K562 (cell line): Measurements from ENCODE around the gene PNMA5. TPM values are rescaled to one million over a fixed set of nuclear protein-coding genes. Genes with fewer than 3 reads are reported as not detected.

Experiments
- CBFB ChIP-seq: sonication (generic); formaldehyde crosslinking; IDR thresholded peaks from 2 replicates; pipeline ENCODE4 v1.4.0; 2020; ENCODE audit warnings: mild to moderate bottlenecking, missing genetic modification reagents
- CREM ChIP-seq: IDR thresholded peaks from 2 replicates; pipeline ENCODE4 v1.6.1; 2014; ENCODE audit warnings: antibody characterized with exemption, low read depth
- CTCF ChIP-seq, 3 experiments: IDR thresholded peaks in 2 of 3; conservative IDR thresholded peaks in 1 of 3; 2 replicates each; pipeline ENCODE4 v1.5.1; 2011 to 2012; ENCODE audit warnings: low read length in 3 of 3, mild to moderate bottlenecking in 3 of 3, control low read depth in 2 of 3, improper control_type of control experiment in 1 of 3, inconsistent platforms in 1 of 3, low read depth in 1 of 3, mixed read lengths in 1 of 3, moderate library complexity in 1 of 3; ENCODE audit not compliant: insufficient read depth in 2 of 3
- CXXC5 ChIP-seq: fragments of 250-450 bp; sonication (Bioruptor Pico); IDR thresholded peaks from 2 replicates; pipeline ENCODE4 v1.8.0; 2022; ENCODE audit warnings: inconsistent platforms, mild to moderate bottlenecking, moderate library complexity
- EGR1 ChIP-seq: fragments of 450-650 bp; conservative IDR thresholded peaks from 2 replicates; pipeline ENCODE4 v1.6.1; 2017; ENCODE audit warnings: mild to moderate bottlenecking
- ELK3 ChIP-seq: fragments of 450-650 bp; formaldehyde crosslinking; IDR thresholded peaks from 2 replicates; pipeline ENCODE4 v1.4.0; 2020; ENCODE audit warnings: mild to moderate bottlenecking
- ESRRB ChIP-seq: fragments of 250-450 bp; sonication (Bioruptor Pico); IDR thresholded peaks from 2 replicates; pipeline ENCODE4 v1.5.0; 2020; ENCODE audit warnings: mild to moderate bottlenecking, moderate library complexity, borderline replicate concordance
- ETS1 ChIP-seq: conservative IDR thresholded peaks from 2 replicates; pipeline ENCODE4 v1.6.1; 2011; ENCODE audit warnings: low read depth, mild to moderate bottlenecking, low read length; ENCODE audit not compliant: control insufficient read depth
- FIP1L1 ChIP-seq: fragments of 200-400 bp; formaldehyde crosslinking; IDR thresholded peaks from 2 replicates; pipeline ENCODE4 v1.6.1; 2018; ENCODE audit warnings: mild to moderate bottlenecking, low read depth, low read length; ENCODE audit not compliant: poor library complexity, severe bottlenecking
- NEUROD1 ChIP-seq: fragments of 150-350 bp; IDR thresholded peaks from 2 replicates; pipeline ENCODE4 v1.6.1; 2014; ENCODE audit warnings: borderline replicate concordance, low read length, low read depth; ENCODE audit not compliant: partially characterized antibody
- NONO ChIP-seq, 2 experiments: fragments of 200-400 bp in 1 of 2; fragments of 450-650 bp in 1 of 2; formaldehyde crosslinking in 1 of 2; IDR thresholded peaks; 2 replicates each; pipeline ENCODE4 v1.6.1; 2017; ENCODE audit warnings: low read depth in 2 of 2, mild to moderate bottlenecking in 2 of 2, moderate library complexity in 2 of 2, low read length in 1 of 2
- PHF20 ChIP-seq: fragments of 450-650 bp; IDR thresholded peaks from 2 replicates; pipeline ENCODE4 v1.6.1; 2018; ENCODE audit not compliant: partially characterized antibody
- POLR2G ChIP-seq: fragments of 200-400 bp; formaldehyde crosslinking; IDR thresholded peaks from 2 replicates; pipeline ENCODE4 v1.6.1; 2017; ENCODE audit warnings: low read depth, mild to moderate bottlenecking, antibody characterized with exemption, low read length, moderate library complexity
- RBFOX2 ChIP-seq: fragments of 200-400 bp; formaldehyde crosslinking; IDR thresholded peaks from 2 replicates; pipeline ENCODE4 v1.6.1; 2017; ENCODE audit warnings: low read depth, mild to moderate bottlenecking, low read length, moderate library complexity
- ZNF12 ChIP-seq: sonication (generic); formaldehyde crosslinking; IDR thresholded peaks from 2 replicates; pipeline ENCODE4 v1.4.0; 2020; ENCODE audit warnings: mild to moderate bottlenecking, missing genetic modification reagents
- ZNF143 ChIP-seq: sonication (generic); formaldehyde crosslinking; IDR thresholded peaks from 2 replicates; pipeline ENCODE4 v1.9.0; 2022; ENCODE audit warnings: mild to moderate bottlenecking, missing genetic modification reagents
- ZNF518B ChIP-seq: fragments of 250-450 bp; sonication (Bioruptor Pico); IDR thresholded peaks from 2 replicates; pipeline ENCODE4 v1.5.0; 2021; ENCODE audit warnings: mild to moderate bottlenecking, moderate library complexity
- polyA plus RNA-seq, 8 experiments: library from polyadenylated mRNA; depleted of rRNA in 4 of 8; stranded (reverse) in 5 of 8; unstranded in 3 of 8; fragments of >200 nt; fragmentation: Nextera tagmentation in 2 of 8; fragmentation: Illumina TruSeq in 1 of 8; extraction: Ambion mirVana in 2 of 8; extraction: Trizol in 1 of 8; gene quantifications; 2 replicates each; pipeline versions ENCODE4 v1.2.1 to v1.2.3, GENCODE V29; 2011 to 2014; ENCODE audit warnings: inconsistent platforms in 1 of 8, missing spikeins in 1 of 8
- total RNA-seq, 7 experiments: library from RNA; depleted of rRNA in 6 of 7; stranded (reverse); fragments of >200 nt in 6 of 7; fragmentation: Illumina TruSeq in 2 of 7; extraction: Trizol in 2 of 7; gene quantifications; 2 replicates each; pipeline versions ENCODE4 v1.2.1 to v1.2.3, GENCODE V29; 2011 to 2021; ENCODE audit warnings: low replicate concordance in 1 of 7

The PNMA5 gene
- total and polyA plus RNA-seq, 9 of the 15 experiments (the other 6 are each of a cell fraction or from before 2014, with no cell fraction given) = 0.03 to 0.20 (median 0.07) TPM; not detected in 3

- TF ChIP-seq CXXC5 (CRISPR knock-in tag) (peak; percentile 23), PHF20 (peak; percentile 73), ZNF12 (0 out of 2 replicates have a peak, but pooled peaks have one; percentile 25), NEUROD1 (peak; percentile 11), CTCF (IDR thresholded peaks at IDR 0.05 in 2 of 3, conservative IDR thresholded peaks at IDR 0.05 in 1 of 3; ENCODE audit: insufficient read depth in 2 of 3, low read depth in 1 of 3, low read length in 3 of 3) (peak; percentile 84 to 87 (median 86)), ETS1 (no peak), POLR2G (peak; percentile 56), RBFOX2 (peak; percentile 57), CREM (no peak; the same call in 1 of the 2 replicates), CBFB (CRISPR knock-in tag) (peak; percentile 70; the same call in 1 of the 2 replicates), ZNF518B (CRISPR knock-in tag) (no peak), NONO (IDR thresholded peaks at IDR 0.05; ENCODE audit: low read depth in 2 of 2, low read length in 1 of 2) (0 out of 4 replicates have a peak, but pooled peaks of 1 of the 2 experiments have one; percentile 26), ZNF143 (CRISPR knock-in tag) (peak; percentile 75), EGR1 (peak; percentile 50), FIP1L1 (peak; percentile 56), ESRRB (CRISPR knock-in tag) (no peak), ELK3 (CRISPR knock-in tag) (no peak)
Observed at GRCh38 chrX:153032397-153033118, 38.6 kb upstream of the PNMA5 start (continued).
